Prostate gland (tissue), 2 donors: ENCODE data around the gene PDGFD. TPM values are rescaled to one million over a fixed set of nuclear protein-coding genes. Genes with fewer than 3 reads are reported as not detected.

Experiments
- DNase-seq: peaks from one replicate; pipeline ENCODE4 v3.0.0-alpha.2; 2019; ENCODE audit warnings: low spot score
- H3K27ac ChIP-seq, 2 donors: fragments of 200-600 bp; sonication (generic); 2 replicates each; pipeline ENCODE4 v1.5.1; 2017 to 2019
- H3K27me3 ChIP-seq: fragments of 200-600 bp; sonication (generic); replicated peaks from 2 replicates; pipeline ENCODE4 v1.5.1; 2019; ENCODE audit not compliant: insufficient read depth
- H3K36me3 ChIP-seq, 2 donors: fragments of 200-600 bp; sonication (generic); 1 replicate in 1 of 2; 2 replicates in 1 of 2; pipeline versions ENCODE4 v1.5.1 to v1.8.1; 2017 to 2019
- H3K4me1 ChIP-seq: fragments of 200-600 bp; sonication (generic); replicated peaks from 2 replicates; pipeline ENCODE4 v1.5.1; 2019
- H3K4me3 ChIP-seq, 2 donors: fragments of 200-600 bp; sonication (generic); 2 replicates each; pipeline ENCODE4 v1.5.1; 2017 to 2019
- H3K9me3 ChIP-seq: fragments of 200-600 bp; sonication (generic); 2 replicates; pipeline ENCODE4 v1.5.1; 2017
- POLR2A ChIP-seq: fragments of 450-650 bp; IDR thresholded peaks from one replicate; pipeline ENCODE4 v1.6.1; 2016; ENCODE audit warnings: antibody characterized with exemption, mild to moderate bottlenecking
- POLR2AphosphoS5 ChIP-seq: sonication (generic); formaldehyde crosslinking; IDR thresholded peaks from one replicate; pipeline ENCODE4 v1.6.1; 2017; ENCODE audit warnings: antibody characterized with exemption
- WGBS: methylation state at CpG from one replicate; pipeline ENCODE4 v1.1.5; 2018; 5-methylcytosine and 5-hydroxymethylcytosine counted together
- intact Hi-C: fragments of 100-400 bp; cut with DNase I; formaldehyde crosslinking; loops from one replicate; pipeline ENCODE4 v1.14.2; 2022
- total RNA-seq, 2 donors: library from RNA; depleted of rRNA; stranded (reverse); fragments of >200 nt; gene quantifications; one replicate each; pipeline ENCODE4 v1.1.0, GENCODE V29; 2016
- TF ChIP-seq, protein P1 (sequence below), 4 experiments: fragments of 200-600 bp in 2 of 4; fragments of 450-650 bp in 2 of 4; sonication (generic) in 2 of 4; IDR thresholded peaks; 1 replicate in 3 of 4; 2 replicates in 1 of 4; pipeline ENCODE4 v1.5.1; 2016 to 2019; ENCODE audit warnings: antibody characterized with exemption in 4 of 4, mild to moderate bottlenecking in 2 of 4, moderate library complexity in 2 of 4

The PDGFD gene
- total RNA-seq, 2 donors from 2014 or later = 12.6 to 19.4 TPM

DNA sequence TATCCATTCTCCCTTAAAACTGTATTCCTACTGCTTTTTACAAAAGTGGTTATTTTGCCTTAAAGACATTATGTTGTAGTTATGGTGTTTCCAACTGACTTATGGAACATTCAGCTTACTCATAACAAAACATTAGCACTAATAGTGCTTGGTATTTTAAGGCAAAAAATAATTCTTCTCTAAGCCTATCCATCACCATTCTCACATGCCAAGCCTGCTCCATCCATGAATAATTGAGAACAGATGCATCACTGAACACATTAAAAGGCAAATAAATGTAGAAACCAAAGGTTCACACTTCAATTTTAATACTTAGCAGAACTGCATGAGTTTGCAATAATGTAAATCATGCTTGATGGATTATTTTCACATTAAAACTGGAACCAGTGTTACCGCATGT lies 169.9 kb downstream of the PDGFD start:
- Histone ChIP-seq H3K4me3 (no peak overlapping the region), H3K27ac (no peak overlapping the region), H3K4me1 (no peaks in the 10 kb centered on the region), H3K27me3 (no peaks in the 10 kb centered on the region), H3K36me3 (no peaks in the 10 kb centered on the region), H3K9me3 (no peaks in the 10 kb centered on the region)
- intact Hi-C loops = no loop called here
- DNase-seq = no peak
- 85% methylated on average over 1 of the region's 1 CpG for WGBS
- no peak for TF ChIP-seq POLR2A
- TF ChIP-seq, protein P1, sequence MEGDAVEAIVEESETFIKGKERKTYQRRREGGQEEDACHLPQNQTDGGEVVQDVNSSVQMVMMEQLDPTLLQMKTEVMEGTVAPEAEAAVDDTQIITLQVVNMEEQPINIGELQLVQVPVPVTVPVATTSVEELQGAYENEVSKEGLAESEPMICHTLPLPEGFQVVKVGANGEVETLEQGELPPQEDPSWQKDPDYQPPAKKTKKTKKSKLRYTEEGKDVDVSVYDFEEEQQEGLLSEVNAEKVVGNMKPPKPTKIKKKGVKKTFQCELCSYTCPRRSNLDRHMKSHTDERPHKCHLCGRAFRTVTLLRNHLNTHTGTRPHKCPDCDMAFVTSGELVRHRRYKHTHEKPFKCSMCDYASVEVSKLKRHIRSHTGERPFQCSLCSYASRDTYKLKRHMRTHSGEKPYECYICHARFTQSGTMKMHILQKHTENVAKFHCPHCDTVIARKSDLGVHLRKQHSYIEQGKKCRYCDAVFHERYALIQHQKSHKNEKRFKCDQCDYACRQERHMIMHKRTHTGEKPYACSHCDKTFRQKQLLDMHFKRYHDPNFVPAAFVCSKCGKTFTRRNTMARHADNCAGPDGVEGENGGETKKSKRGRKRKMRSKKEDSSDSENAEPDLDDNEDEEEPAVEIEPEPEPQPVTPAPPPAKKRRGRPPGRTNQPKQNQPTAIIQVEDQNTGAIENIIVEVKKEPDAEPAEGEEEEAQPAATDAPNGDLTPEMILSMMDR (IDR thresholded peaks at IDR 0.05) = no peak
- no peak for TF ChIP-seq POLR2AphosphoS5

- no peak for TF ChIP-seq POLR2A
- TF ChIP-seq POLR2AphosphoS5 = no peak
- TF ChIP-seq, protein P1 (IDR thresholded peaks at IDR 0.05) = no peak
- DNase-seq = no peak
Measured at GRCh38 chr11:103993507-103993906, 170.4 kb downstream of the PDGFD start.

GRCh38 chr11:103988595-103988969 lies 175.4 kb downstream of the PDGFD start:
- no peaks in the 10 kb centered on the region for H3K9me3 ChIP-seq
- 55% methylated on average over 4 of the region's 4 CpGs for WGBS
- H3K4me1 ChIP-seq = no peaks in the 10 kb centered on the region
- no peak overlapping the region for H3K4me3 ChIP-seq
- intact Hi-C loops = no loop called here
- no peaks in the 10 kb centered on the region for H3K36me3 ChIP-seq
- DNase-seq = no peak
- no peaks in the 10 kb centered on the region for H3K27me3 ChIP-seq
- TF ChIP-seq, protein P1 (IDR thresholded peaks at IDR 0.05) = no peak
- no peak for TF ChIP-seq POLR2AphosphoS5
- TF ChIP-seq POLR2A = no peak
- no peak overlapping the region for H3K27ac ChIP-seq

More at GRCh38 chr11:103993507-103993906, 170.4 kb downstream of the PDGFD start:
- no peak overlapping the region for H3K27ac ChIP-seq
- no peaks in the 10 kb centered on the region for H3K36me3 ChIP-seq
- H3K4me3 ChIP-seq = no peak overlapping the region
- no peaks in the 10 kb centered on the region for H3K9me3 ChIP-seq
- H3K27me3 ChIP-seq = no peaks in the 10 kb centered on the region
- no peaks in the 10 kb centered on the region for H3K4me1 ChIP-seq
- intact Hi-C loops = no loop called here

DNA sequence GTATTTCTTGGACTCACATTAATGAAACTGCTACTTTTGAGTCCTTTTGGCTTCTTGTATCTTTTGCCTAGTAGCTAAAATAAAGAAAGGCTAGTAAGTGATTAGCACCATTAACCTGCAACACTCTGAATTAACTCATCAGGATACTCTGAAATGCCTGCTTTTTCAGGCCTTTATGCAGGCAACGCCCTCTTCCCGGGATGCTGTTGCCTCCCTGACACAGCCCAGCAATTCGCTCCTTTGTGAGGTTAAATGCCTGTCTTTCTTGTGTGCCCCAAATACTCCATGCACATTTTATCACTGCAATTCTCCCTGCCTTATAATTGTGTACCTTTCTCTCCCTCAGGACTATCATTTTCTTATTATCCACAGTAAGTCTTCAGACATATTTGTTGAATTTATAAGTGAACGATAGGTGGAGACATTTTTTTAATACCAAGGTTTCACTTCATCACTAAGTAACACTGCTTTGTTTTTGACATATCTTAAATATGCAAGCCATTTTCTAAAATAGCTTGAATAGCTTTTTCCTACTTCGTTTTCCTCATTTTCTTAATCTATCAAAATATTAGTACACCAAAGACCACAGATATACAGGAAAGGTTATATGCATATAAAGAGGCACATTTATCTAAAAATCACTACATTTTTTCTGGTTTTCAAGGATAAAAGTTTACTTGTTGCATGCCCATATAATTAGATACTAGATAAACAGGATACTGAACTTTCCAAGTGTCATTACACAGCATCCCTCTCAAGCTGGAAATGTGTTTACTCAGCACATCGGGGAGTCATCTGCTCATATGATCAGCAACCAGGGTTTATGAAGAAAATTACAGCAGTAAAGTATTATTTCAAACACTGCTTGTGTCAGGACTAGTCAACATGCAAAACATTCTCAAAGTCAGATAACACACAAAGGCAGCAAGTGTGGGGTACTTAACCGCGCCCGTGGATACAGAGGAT lies 176.0 kb downstream of the PDGFD start:
- H3K9me3 ChIP-seq = no peaks in the 10 kb centered on the region
- intact Hi-C loops = no loop called here
- no peaks in the 10 kb centered on the region for H3K4me1 ChIP-seq
- no peaks in the 10 kb centered on the region for H3K27me3 ChIP-seq
- no peak for DNase-seq
- H3K36me3 ChIP-seq = no peaks in the 10 kb centered on the region
- TF ChIP-seq POLR2AphosphoS5 (no peak), POLR2A (no peak)
- TF ChIP-seq, protein P1 (IDR thresholded peaks at IDR 0.05) = no peak
- no peak overlapping the region for H3K27ac ChIP-seq
- no peak overlapping the region for H3K4me3 ChIP-seq
- 62% methylated on average over 9 of the region's 9 CpGs for WGBS

DNA sequence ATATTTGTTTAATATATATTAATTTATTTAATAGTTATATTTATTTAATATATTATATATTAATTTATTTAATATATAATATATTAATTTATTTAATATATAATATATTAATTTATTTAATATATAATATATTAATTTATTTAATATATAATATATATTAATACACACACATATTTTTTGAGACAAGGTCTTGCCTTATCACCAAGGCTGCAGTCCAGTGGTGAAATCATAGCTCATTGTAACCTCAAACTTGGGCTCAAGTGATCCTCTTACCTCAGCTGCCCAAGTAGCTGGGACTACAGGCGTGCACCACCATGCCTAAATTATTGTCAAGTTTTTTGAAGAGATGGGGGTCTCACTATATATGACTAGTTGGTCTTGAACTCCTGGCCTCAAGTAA lies 178.9 kb downstream of the PDGFD start:
- 95% methylated on average over 1 of the region's 1 CpG for WGBS
- TF ChIP-seq POLR2A (no peak), POLR2AphosphoS5 (no peak)
- TF ChIP-seq, protein P1 (IDR thresholded peaks at IDR 0.05) = no peak
- H3K4me1 ChIP-seq = no peaks in the 10 kb centered on the region
- H3K4me3 ChIP-seq = no peak overlapping the region
- H3K27ac ChIP-seq = no peak overlapping the region
- no peak for DNase-seq
- intact Hi-C loops = no loop called here
- H3K9me3 ChIP-seq = no peaks in the 10 kb centered on the region
- H3K36me3 ChIP-seq = no peaks in the 10 kb centered on the region
- no peaks in the 10 kb centered on the region for H3K27me3 ChIP-seq
